Fibroblast of mammary gland (primary cell): ENCODE results near the gene INTS4.
A peak's percentile ranks its signal among the peaks of the same experiment; 100 is the strongest.
"Not testable (repeated sequence)": the region's sequence is repeated elsewhere in the genome, so short reads cannot be mapped to it uniquely, and the experiment has no call there.

Experiments
- DNase-seq: peaks from one replicate; pipeline ENCODE4 v3.0.0-alpha.2; 2010; ENCODE audit warnings: low read depth
- H3K4me3 ChIP-seq: 2 replicates; pipeline ENCODE4 v1.5.1; 2011; ENCODE audit warnings: low read depth, mild to moderate bottlenecking, low read length, moderate library complexity; ENCODE audit not compliant: control insufficient read depth
- TF ChIP-seq, protein P1 (sequence below): conservative IDR thresholded peaks from 2 replicates; pipeline ENCODE4 v1.5.1; 2011; ENCODE audit warnings: low read depth, low read length, inconsistent platforms; ENCODE audit not compliant: control insufficient read depth, insufficient read depth

INTS4 gene

DNA sequence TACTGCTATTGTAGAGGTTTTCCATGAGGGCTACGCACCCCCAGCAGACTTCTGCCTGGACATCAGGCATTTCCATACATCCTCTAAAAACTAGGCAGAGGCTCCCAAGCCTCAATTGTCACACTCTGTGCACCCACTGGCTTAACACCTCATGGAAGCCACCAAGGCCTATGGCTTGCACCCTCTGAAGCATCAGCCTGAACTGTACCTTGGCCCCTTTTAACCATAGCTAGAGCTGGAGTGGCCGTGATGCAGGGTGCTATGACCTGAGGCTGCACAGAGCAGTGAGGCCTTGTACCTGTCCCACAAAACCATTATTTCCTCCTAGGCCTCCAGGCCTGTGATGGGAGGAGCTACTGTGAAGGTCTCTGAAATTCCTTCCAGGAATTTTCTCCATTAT is 139.6 kb downstream of the INTS4 start:
- H3K4me3 ChIP-seq, result no peak overlapping the region
- DNase-seq, result no peak
- TF ChIP-seq, protein P1, sequence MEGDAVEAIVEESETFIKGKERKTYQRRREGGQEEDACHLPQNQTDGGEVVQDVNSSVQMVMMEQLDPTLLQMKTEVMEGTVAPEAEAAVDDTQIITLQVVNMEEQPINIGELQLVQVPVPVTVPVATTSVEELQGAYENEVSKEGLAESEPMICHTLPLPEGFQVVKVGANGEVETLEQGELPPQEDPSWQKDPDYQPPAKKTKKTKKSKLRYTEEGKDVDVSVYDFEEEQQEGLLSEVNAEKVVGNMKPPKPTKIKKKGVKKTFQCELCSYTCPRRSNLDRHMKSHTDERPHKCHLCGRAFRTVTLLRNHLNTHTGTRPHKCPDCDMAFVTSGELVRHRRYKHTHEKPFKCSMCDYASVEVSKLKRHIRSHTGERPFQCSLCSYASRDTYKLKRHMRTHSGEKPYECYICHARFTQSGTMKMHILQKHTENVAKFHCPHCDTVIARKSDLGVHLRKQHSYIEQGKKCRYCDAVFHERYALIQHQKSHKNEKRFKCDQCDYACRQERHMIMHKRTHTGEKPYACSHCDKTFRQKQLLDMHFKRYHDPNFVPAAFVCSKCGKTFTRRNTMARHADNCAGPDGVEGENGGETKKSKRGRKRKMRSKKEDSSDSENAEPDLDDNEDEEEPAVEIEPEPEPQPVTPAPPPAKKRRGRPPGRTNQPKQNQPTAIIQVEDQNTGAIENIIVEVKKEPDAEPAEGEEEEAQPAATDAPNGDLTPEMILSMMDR, result no peak

DNA sequence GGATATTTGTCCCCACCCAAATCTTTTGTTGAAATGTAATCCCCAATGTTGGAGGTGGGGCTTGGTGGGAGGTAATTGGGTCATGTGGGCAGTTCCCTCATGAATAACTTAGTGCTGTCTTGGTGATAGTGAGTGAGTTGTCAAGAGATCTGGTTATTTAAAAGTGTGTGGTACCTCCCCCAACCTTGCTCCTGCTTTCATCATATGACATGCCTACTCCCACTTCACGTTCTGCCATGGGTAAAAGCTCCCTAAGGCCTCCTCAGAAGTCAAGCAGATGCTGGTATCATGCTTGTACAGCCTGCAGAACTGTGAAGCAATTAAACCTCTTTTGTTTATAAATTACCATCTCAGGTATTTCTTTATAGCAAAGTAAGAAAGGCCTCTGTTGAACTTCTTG is 143.0 kb downstream of the INTS4 start:
- TF ChIP-seq, protein P1, result no peak
- DNase-seq, result no peak

DNA sequence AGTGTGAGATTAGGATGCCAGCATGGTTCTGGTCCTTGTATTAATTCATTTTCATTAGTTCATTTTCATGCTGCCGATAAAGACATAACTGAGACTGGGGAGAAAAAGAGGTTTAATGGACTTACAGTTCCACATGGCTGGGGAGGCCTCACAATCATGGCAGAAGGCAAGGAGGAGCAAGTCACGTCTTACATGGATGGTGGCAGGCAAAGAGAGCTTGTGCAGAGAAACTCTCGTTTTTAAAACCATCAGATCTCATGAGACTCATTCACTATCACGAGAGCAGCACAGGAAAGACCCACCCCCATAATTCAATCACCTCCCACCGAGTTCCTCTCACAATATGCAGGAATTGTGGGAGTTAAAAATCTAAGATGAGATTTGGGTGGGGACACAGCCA is 150.8 kb downstream of the INTS4 start:
- not testable (repeated sequence) for DNase-seq, H3K4me3 ChIP-seq

More for the DNA sequence above, 143.0 kb downstream of the INTS4 start:
- H3K4me3 ChIP-seq, result no peak overlapping the region

DNA sequence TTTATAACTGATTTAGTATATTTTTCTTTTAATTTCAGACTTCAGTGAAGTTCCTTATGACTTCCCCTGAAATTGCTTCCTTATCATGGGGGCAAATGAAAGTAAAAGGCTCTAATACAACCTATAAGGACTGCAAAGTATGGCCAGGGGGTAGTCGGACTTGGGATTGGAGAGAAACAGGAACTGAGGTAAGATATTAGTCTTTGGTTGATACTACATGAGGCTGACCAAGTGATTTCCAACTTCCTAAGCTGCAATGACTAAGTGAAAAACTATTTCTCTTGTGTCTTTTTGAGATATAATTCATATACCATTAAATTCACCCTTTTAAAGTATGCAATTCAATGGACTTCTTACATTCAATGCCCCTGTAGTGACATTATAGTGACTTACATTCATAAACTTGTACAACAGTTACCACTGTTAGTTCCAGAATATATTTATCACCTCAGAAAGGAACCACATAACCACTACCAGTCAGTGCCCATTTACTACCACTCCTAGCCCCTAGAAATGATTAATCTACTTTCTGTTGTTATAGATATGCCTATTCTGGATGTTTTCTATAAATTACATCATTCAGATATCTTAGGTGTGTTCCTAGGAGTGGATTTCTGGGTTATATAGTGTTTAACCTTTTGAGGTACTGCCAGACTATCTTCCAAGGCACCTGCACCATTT is 151.9 kb downstream of the INTS4 start:
- TF ChIP-seq, protein P1, result no peak
- peak; percentile 8 for DNase-seq
- H3K4me3 ChIP-seq, result no peak overlapping the region

DNA sequence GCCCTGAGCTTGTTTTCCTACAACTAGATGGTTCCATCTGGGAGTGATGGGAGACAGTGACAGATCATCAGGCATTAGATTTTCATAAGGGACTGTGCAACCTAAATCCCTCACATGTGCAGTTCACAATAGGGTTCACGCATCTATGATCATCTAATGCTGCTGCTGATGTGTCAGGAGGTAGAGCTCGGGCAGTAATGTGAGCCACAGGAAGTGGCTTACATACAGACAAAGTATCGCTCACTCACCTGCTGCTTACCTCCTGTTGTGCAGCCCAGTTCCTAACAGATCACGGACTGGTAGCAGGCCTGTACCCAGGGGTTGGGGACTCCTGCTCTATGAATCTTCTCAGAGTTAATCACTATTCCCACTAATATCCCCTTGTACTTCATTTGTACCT is 161.2 kb downstream of the INTS4 start:
- no peak for DNase-seq
- TF ChIP-seq, protein P1, result no peak
- H3K4me3 ChIP-seq, result no peak overlapping the region

DNA sequence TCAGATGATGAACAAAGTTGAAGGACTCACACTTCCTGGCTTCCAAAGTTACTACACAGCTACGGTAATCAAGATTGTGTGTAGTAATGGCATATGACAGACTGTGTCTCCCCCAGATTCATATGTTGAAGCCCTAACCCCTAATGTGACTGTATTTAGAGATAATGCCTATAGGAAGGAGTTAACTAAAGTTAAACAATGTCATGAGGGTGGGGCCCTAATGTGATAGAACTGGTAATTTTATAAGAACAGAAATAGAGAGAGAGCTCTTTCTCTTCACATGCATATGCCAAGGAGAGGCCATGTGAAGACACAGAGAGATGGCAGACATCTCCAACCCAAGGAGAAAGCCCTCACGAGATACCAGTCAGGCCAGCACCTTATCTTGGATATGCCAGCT is 165.5 kb downstream of the INTS4 start:
- DNase-seq, result no peak
- no peak overlapping the region for H3K4me3 ChIP-seq
- TF ChIP-seq, protein P1, result no peak
